OCI-LY1 (cell line): ENCODE measurements around the gene TBCEL.

Source experiments
- EZH2 ChIP-seq: fragments of 200-600 bp; sonication (generic), shearing (Covaris generic); IDR thresholded peaks from 2 replicates; pipeline ENCODE4 v1.8.0; 2017; ENCODE audit warnings: borderline replicate concordance, mixed run types, mild to moderate bottlenecking, antibody characterized with exemption, low read length, moderate library complexity, mixed read lengths
- TF ChIP-seq, protein P1 (sequence below): fragments of 200-600 bp; sonication (generic), shearing (Covaris generic); IDR thresholded peaks from 2 replicates; pipeline ENCODE4 v1.5.1; 2017; ENCODE audit warnings: mild to moderate bottlenecking, antibody characterized with exemption, low read length, moderate library complexity, mixed read lengths

DNA sequence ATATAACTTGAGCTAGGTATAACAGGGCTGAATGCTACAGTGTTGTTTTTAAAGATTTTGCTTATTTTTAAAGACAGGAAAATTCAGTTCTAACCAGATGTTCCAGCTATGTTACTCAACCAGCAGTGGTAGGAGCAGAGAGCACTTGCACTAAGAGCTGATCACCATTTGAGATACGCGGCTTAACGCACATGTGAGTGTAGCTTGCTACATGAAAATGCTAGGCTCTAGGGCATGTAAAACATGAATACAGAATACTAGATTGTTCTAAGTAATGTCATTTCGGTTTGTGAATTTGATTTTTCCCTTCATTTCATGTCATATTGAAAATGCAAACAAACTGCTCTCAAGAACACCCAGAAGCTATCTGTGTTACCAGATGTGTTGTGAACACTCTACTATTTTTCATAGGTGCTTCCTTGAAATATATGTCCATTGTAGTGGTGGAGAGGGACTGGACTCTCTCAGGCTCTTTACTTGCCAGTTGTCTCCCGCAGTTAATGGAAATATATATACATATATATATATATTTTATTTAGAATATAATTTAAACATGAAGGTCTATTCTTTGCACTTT, 66.3 kb downstream of the TBCEL start:
- no peak for TF ChIP-seq EZH2
- TF ChIP-seq, protein P1, sequence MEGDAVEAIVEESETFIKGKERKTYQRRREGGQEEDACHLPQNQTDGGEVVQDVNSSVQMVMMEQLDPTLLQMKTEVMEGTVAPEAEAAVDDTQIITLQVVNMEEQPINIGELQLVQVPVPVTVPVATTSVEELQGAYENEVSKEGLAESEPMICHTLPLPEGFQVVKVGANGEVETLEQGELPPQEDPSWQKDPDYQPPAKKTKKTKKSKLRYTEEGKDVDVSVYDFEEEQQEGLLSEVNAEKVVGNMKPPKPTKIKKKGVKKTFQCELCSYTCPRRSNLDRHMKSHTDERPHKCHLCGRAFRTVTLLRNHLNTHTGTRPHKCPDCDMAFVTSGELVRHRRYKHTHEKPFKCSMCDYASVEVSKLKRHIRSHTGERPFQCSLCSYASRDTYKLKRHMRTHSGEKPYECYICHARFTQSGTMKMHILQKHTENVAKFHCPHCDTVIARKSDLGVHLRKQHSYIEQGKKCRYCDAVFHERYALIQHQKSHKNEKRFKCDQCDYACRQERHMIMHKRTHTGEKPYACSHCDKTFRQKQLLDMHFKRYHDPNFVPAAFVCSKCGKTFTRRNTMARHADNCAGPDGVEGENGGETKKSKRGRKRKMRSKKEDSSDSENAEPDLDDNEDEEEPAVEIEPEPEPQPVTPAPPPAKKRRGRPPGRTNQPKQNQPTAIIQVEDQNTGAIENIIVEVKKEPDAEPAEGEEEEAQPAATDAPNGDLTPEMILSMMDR: no peak
